IMR-90 (cell line): ENCODE measurements around the gene DOCK7. TPM values are rescaled to one million over a fixed set of nuclear protein-coding genes. Genes with fewer than 3 reads are reported as not detected.
"Not testable (repeated sequence)": the region's sequence is repeated elsewhere in the genome, so short reads cannot be mapped to it uniquely, and the experiment has no call there.

ENCODE experiments used
- ATAC-seq: fragments of 200-7000 bp; cut with Tn5 transposase; 2 replicates; pipeline ENCODE4 v1.9.1; 2020; ENCODE audit warnings: low read depth, mild to moderate bottlenecking, moderate library complexity
- BruUV-seq: library from RNA; stranded (reverse); fragments of 400-500 nt; replicated peaks from 2 replicates; lab custom pipeline; 2021; lab: Mats Ljungman, UMichigan
- CTCF ChIA-PET: fragments of 300-600 bp; formaldehyde crosslinking; extraction: SDS; loops from one replicate; lab custom pipeline; 2021; ENCODE audit warnings: antibody characterized with exemption; lab: Yijun Ruan, JAX
- POLR2A ChIA-PET: fragments of 300-600 bp; sonication (Branson Sonifier 250); formaldehyde crosslinking; loops from one replicate; lab custom pipeline; 2022; ENCODE audit warnings: antibody characterized with exemption; ENCODE audit not compliant: unreplicated experiment; lab: Charles Lee
- DNase-seq: peaks from one replicate; pipeline ENCODE4 v3.0.0; 2013
- H2AFZ ChIP-seq: replicated peaks from 2 replicates; pipeline ENCODE3; 2013; ENCODE audit warnings: low read length, mild to moderate bottlenecking; ENCODE audit not compliant: poor library complexity
- H2AK5ac ChIP-seq: 2 replicates; pipeline ENCODE4 v1.6.1; 2013; ENCODE audit warnings: low read depth, low read length, inconsistent platforms
- H2AK9ac ChIP-seq: replicated peaks from 2 replicates; pipeline ENCODE3; 2013; ENCODE audit warnings: mild to moderate bottlenecking, low read depth, low read length, moderate library complexity; ENCODE audit not compliant: poor library complexity
- H2BK120ac ChIP-seq: 2 replicates; pipeline ENCODE4 v1.6.1; 2013; ENCODE audit warnings: low read depth, low read length, inconsistent platforms
- H2BK15ac ChIP-seq: 3 replicates; pipeline ENCODE4 v1.6.1; 2013; ENCODE audit warnings: low read depth, low read length, inconsistent platforms
- H2BK20ac ChIP-seq: 2 replicates; pipeline ENCODE4 v1.6.1; 2013; ENCODE audit warnings: low read depth, mild to moderate bottlenecking, inconsistent platforms, low read length, moderate library complexity
- H2BK5ac ChIP-seq: 2 replicates; pipeline ENCODE4 v1.6.1; 2013; ENCODE audit warnings: mild to moderate bottlenecking, low read depth, low read length, inconsistent platforms; ENCODE audit not compliant: poor library complexity, severe bottlenecking
- H3K14ac ChIP-seq: replicated peaks from 2 replicates; pipeline ENCODE4 v1.6.1; 2013; ENCODE audit warnings: low read depth, low read length, inconsistent platforms
- H3K18ac ChIP-seq: 2 replicates; pipeline ENCODE4 v1.6.1; 2013; ENCODE audit warnings: low read depth, low read length, control low read depth
- H3K23ac ChIP-seq: 2 replicates; pipeline ENCODE4 v1.6.1; 2013; ENCODE audit warnings: low read depth, low read length, inconsistent platforms
- H3K27ac ChIP-seq: 2 replicates; pipeline ENCODE4 v1.5.1; 2013; ENCODE audit warnings: mild to moderate bottlenecking, control low read depth, low read length; ENCODE audit not compliant: insufficient read depth
- H3K27me3 ChIP-seq: 2 replicates; pipeline ENCODE4 v1.6.1; 2013; ENCODE audit warnings: low read length; ENCODE audit not compliant: control insufficient read depth, insufficient read depth
- H3K36me3 ChIP-seq: 2 replicates; pipeline ENCODE4 v1.6.1; 2013; ENCODE audit warnings: low read length, mixed read lengths; ENCODE audit not compliant: control insufficient read depth, insufficient read depth
- H3K4ac ChIP-seq: 2 replicates; pipeline ENCODE4 v1.6.1; 2013; ENCODE audit warnings: low read depth, low read length, inconsistent platforms
- H3K4me1 ChIP-seq: 2 replicates; pipeline ENCODE4 v1.6.1; 2013; ENCODE audit warnings: low read length, mixed read lengths; ENCODE audit not compliant: control insufficient read depth, insufficient read depth
- H3K4me2 ChIP-seq: 2 replicates; pipeline ENCODE4 v1.6.1; 2013; ENCODE audit warnings: low read depth, mild to moderate bottlenecking, control low read depth, low read length, moderate library complexity
- H3K4me3 ChIP-seq: 2 replicates; pipeline ENCODE4 v1.5.1; 2013; ENCODE audit warnings: low read depth, mild to moderate bottlenecking, control low read depth, low read length, moderate library complexity; ENCODE audit not compliant: insufficient read depth
- H3K56ac ChIP-seq: 2 replicates; pipeline ENCODE4 v1.6.1; 2013; ENCODE audit warnings: low read length, inconsistent platforms; ENCODE audit not compliant: insufficient read depth; ENCODE audit errors: extremely low read depth
- H3K79me1 ChIP-seq, 2 experiments: 2 replicates each; pipeline ENCODE4 v1.6.1; 2013; ENCODE audit warnings: low read length in 2 of 2, inconsistent platforms in 1 of 2, low read depth in 1 of 2
- H3K9ac ChIP-seq: 2 replicates; pipeline ENCODE4 v1.6.1; 2013; ENCODE audit warnings: low read depth, low read length, control low read depth
- H3K9me1 ChIP-seq: 2 replicates; pipeline ENCODE4 v1.6.1; 2013; ENCODE audit warnings: low read length, inconsistent platforms; ENCODE audit not compliant: insufficient read depth
- H3K9me3 ChIP-seq: 2 replicates; pipeline ENCODE4 v1.6.1; 2013; ENCODE audit warnings: low read length; ENCODE audit not compliant: control insufficient read depth, insufficient read depth
- H4K20me1 ChIP-seq: 2 replicates; pipeline ENCODE4 v1.6.1; 2013; ENCODE audit warnings: low read length, inconsistent platforms; ENCODE audit not compliant: insufficient read depth
- H4K5ac ChIP-seq: 2 replicates; pipeline ENCODE4 v1.6.1; 2013; ENCODE audit warnings: mild to moderate bottlenecking, low read depth, low read length, control low read depth
- H4K8ac ChIP-seq, 2 experiments: 2 replicates each; pipeline ENCODE4 v1.6.1; 2013; ENCODE audit warnings: low read depth in 2 of 2, low read length in 2 of 2, control low read depth in 1 of 2, inconsistent platforms in 1 of 2
- H4K91ac ChIP-seq: 2 replicates; pipeline ENCODE4 v1.6.1; 2013; ENCODE audit warnings: low read depth, low read length, inconsistent platforms; ENCODE audit not compliant: insufficient read depth
- WGBS, 2 experiments: methylation state at CpG; one replicate each; pipeline versions ENCODE4 v1.1.5 to v1.1.7; 2013; ENCODE audit warnings: missing lambda C conversion rate in 2 of 2; ENCODE audit not compliant: insufficient read length in 1 of 2; ENCODE audit errors: extremely low coverage in 2 of 2; 5-methylcytosine and 5-hydroxymethylcytosine counted together
- dilution Hi-C: fragments of 300-500 bp; cut with HindIII; formaldehyde crosslinking; loops from one replicate; pipeline ENCODE4 v1.14.3; 2018; ENCODE audit warnings: low sequenced_read_pairs; ENCODE audit not compliant: unreplicated experiment
- in situ Hi-C: fragments of 300-500 bp; cut with MboI; formaldehyde crosslinking; loops from 3 replicates; pipeline ENCODE4 v1.14.3; 2019; ENCODE audit warnings: low sequenced_read_pairs, inconsistent platforms, mixed read lengths
- intact Hi-C: fragments of 100-400 bp; cut with micrococcal nuclease; formaldehyde crosslinking; loops from 2 replicates; pipeline ENCODE4 v1.10.0; 2022
- polyA plus RNA-seq, 3 experiments: library from polyadenylated mRNA; depleted of rRNA; stranded (reverse); fragments of >200 nt; gene quantifications; 2 replicates each; pipeline ENCODE4 v1.2.3, GENCODE V29; 2012; ENCODE audit warnings: low replicate concordance in 1 of 3
- total RNA-seq: library from RNA; depleted of rRNA; stranded (reverse); fragments of >200 nt; gene quantifications from 2 replicates; pipeline ENCODE4 v1.2.3, GENCODE V29; 2012

The DOCK7 gene
- total and polyA plus RNA-seq, 2 of the 4 experiments (the other 2 are of a cell fraction) = 38.0 to 97.7 TPM

DNA sequence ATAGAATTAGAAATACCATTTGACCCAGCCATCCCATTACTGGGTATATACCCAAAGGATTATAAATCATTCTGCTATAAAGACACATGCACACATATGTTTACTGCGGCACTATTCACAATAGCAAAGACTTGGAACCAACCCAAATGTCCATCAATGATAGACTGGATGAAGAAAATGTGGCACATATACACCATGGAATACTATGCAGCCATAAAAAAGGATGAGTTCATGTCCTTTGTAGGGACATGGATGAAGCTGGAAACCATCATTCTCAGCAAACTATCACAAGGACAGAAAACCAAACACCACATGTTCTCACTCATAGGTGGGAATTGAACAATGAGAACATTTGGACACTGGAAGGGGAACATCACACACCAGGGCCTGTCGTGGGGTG is 7.2 kb downstream of the DOCK7 start:
- Histone ChIP-seq H3K4me1 (peaks cover 16% of the 10 kb centered on the region), H4K20me1 (peaks cover 29% of the 10 kb centered on the region), H3K79me1 (peaks cover 10 to 47% of the 10 kb centered on the region in 2 experiments), H3K9me1 (peaks cover 11% of the 10 kb centered on the region)
- H2AK9ac ChIP-seq, ATAC-seq, H2BK120ac ChIP-seq, H4K8ac ChIP-seq, H3K9me3 ChIP-seq, H3K4ac ChIP-seq, dilution Hi-C loops, POLR2A ChIA-PET, DNase-seq, H4K5ac ChIP-seq, H3K4me3 ChIP-seq, H3K4me2 ChIP-seq, CTCF ChIA-PET, in situ Hi-C loops, H2AFZ ChIP-seq, H3K14ac ChIP-seq, H3K56ac ChIP-seq, intact Hi-C loops, H4K91ac ChIP-seq, BruUV-seq, H2AK5ac ChIP-seq, H3K18ac ChIP-seq, H3K27me3 ChIP-seq, H3K36me3 ChIP-seq, H2BK20ac ChIP-seq, H3K9ac ChIP-seq, H3K27ac ChIP-seq, H2BK15ac ChIP-seq, H2BK5ac ChIP-seq, H3K23ac ChIP-seq: not testable (repeated sequence)
- no CpG with 5 or more reads among the region's 2 CpGs for WGBS, 2 experiments

- WGBS, 2 experiments = no CpG with 5 or more reads among the region's 2 CpGs
- H2AK5ac ChIP-seq, H3K27ac ChIP-seq, H3K27me3 ChIP-seq, H3K18ac ChIP-seq, POLR2A ChIA-PET, H3K9ac ChIP-seq, BruUV-seq, H2BK20ac ChIP-seq, dilution Hi-C loops, H3K36me3 ChIP-seq, H3K4me3 ChIP-seq, H2BK120ac ChIP-seq, ATAC-seq, H2BK5ac ChIP-seq, H3K9me3 ChIP-seq, intact Hi-C loops, H2AK9ac ChIP-seq, H4K91ac ChIP-seq, DNase-seq, H3K4ac ChIP-seq, H3K9me1 ChIP-seq, H4K8ac ChIP-seq, H2BK15ac ChIP-seq, H3K56ac ChIP-seq, H2AFZ ChIP-seq, in situ Hi-C loops, H3K4me2 ChIP-seq, H3K23ac ChIP-seq, H4K5ac ChIP-seq, H3K14ac ChIP-seq: not testable (repeated sequence)
- Histone ChIP-seq H3K4me1 (peaks cover 11% of the 10 kb centered on the region), H4K20me1 (peaks cover 37% of the 10 kb centered on the region; the same call in 1 of the 2 replicates), H3K79me1 (peaks cover 12 to 47% of the 10 kb centered on the region in 2 experiments)
- CTCF ChIA-PET = interaction anchor here (0.6 kb wide), 1 partner anchor 9 kb away, joined by 11 read pairs; no protein-coding TSS in a partner anchor
These were observed 10.4 kb downstream of the DOCK7 start for GRCh38 chr1:62677822-62678221.
